ENCODE data around the gene CDC45. TPM values are rescaled to one million over a fixed set of nuclear protein-coding genes. Genes with fewer than 3 reads are reported as not detected.

CDC45 gene
- total RNA-seq, 1 donor from 2014 or later, result 10.0 TPM

DNA sequence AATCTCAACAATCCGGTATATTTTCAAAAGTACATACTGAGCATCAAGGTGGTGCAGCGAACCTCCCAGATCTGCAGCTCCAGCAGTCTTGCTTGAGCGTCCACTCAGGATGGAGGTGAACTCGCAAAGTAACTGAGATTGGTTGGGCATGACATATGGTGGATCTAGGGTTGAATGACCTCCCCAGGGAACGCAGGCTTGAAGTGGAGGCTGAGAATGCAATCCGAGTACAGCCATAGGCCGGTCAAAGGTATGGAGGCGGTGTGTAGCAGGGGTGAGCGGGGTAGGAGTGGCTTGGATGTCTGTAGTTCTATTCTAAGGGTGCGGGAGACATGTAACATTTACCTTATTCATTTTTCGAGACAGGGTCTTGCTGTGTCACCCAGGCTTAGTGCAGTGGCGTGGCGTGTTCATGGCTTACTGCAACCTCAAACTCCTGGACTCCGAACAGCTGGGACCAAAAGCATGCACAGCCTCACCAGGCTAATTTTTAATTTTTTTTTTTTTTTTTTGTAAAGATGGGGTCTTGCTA lies 31.6 kb upstream of the CDC45 start:
- ATAC-seq, result peak; percentile 58

DNA sequence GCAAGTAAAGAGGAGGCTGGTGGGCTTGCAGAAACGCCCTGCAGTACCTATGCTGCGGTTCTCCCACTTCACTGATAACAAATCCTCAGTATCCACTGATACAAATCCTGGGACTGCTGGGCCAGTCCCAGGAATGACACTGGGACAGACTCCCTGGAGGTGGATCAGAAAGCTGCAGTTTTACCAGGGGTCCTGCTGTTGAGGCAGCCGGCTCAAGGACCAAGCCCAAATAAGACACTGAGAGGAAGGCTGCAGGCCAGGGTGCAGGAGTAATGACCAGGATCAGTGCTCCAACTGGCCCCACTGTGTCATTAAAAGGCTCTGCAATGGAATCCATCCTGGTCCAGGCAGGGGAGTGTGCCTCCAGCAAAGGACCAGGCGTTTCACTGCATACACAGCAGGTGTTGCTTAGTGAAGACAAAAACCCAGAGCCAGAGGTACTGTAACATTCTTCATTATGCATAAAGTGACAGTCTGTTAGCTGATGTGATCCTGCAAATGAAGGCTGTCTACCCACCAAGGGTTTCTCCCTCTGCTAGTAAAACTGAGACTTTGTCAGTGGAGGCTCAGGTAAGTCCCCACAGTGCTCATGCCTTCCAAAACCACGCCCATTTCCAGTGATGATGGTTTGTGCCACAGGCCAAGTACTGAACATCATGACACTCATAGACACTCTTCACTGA lies 30.8 kb upstream of the CDC45 start:
- no peak for ATAC-seq

DNA sequence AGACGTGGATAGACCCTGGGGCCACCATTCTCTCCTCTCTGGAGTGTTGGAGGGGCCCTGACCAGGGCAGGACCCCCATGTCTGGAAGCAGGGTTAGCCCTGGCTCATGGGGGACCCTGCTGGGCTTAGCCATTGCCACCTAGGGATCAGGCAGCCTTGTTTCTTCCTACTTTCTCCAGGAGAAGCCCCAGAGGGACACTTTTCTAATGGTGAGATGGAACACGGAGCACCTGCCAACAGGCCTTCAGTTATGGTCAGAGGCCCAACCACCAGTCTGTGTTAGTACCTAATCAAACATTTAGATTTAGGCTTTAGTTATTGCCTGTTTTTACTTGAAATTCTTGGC lies 30.3 kb upstream of the CDC45 start:
- no peak for ATAC-seq

DNA sequence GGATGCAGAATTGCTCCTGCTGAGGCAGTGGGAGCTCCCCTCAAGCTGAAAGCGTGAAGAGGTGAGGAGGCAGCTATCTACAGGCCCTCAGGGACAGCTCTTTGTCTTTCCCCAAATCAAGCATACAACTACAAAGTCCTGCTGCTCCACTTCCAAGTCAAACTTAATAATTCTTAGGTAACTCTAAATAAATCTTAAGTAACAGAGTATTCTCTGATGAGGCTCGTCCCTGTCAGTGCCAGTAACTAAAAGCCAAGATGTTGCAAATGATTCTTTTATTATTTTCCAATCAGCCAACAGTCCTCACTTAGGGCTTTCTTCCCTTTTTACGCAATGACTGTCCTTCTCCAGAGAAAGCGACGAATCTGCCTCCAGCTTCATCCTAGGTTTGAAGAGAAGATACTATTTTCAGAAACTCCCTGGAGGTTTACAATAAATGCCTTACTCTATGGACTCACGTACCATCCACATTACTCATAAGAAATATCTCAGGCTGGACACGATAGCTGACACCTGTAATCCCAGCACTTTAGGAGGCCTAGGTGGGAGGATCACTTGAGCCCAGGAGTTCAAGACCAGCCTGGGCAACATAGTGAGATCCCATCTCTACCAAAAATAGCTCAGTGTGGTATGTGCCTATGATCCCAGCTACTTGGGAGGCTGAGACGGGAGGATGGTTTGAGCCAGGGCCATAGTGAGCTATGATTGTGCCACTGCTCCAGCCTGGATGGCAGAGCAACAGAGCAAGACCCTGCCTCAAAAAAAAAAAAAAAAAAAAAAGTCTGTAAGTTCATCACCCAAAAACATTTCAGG lies 29.2 kb upstream of the CDC45 start:
- ATAC-seq, result no peak

DNA sequence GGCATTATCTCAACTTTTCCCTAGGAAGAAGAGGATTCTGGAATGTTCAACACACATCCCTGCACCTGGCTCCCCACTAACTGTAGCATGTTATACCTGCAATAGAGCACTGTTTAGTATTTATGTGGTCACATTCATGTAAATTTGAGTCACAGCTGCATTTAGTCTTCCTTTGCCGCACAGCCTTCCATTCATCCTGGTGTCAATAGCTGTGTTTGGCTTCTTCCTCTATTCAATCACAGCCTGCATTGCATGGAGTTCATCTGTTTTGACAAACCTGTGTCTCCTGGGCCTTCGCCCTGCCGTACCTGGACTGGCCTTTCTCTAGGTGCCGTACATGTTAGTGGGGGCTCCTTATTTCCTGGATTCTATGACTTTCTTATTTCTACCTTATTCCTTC lies 28.1 kb upstream of the CDC45 start:
- no peak for ATAC-seq

DNA sequence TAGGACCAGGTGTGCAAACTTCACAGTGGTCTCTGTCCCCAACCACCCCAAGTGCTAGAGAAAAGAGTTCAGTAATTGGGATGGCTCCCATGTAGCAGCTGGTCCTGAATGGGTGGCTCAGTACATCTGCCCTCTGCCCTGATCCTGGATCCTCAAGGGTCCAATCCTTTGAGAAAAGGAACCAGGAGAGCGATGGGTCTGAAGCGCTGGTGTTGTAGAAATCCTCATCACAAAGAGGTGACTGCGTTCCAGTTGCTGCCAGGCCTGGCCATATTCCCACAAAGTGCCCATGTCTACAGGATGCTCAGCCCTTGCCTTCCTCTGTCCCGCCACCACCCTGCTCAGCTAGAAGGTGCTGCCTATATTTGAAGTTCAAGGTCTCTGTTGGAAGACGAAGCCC lies 26.0 kb upstream of the CDC45 start:
- ATAC-seq, result no peak

DNA sequence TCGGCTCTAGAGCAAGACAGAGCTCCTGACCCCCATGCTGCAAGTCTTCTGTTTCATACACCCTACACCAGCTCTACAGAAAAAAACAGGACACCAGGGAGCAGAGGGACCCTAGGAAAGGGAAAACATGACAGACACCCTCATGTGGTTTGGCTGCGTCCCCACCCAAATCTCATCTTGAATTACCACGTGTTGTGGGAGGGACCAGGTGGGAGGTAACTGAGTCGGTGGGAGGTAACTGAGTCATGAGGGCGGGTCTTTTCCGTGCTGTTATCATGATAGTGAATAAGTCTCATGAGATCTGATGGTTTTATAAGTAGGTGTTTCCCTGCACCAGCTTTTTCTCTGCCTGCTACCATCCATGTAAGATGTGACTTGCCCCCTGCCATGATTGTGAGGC lies 25.6 kb upstream of the CDC45 start:
- ATAC-seq, result no peak

DNA sequence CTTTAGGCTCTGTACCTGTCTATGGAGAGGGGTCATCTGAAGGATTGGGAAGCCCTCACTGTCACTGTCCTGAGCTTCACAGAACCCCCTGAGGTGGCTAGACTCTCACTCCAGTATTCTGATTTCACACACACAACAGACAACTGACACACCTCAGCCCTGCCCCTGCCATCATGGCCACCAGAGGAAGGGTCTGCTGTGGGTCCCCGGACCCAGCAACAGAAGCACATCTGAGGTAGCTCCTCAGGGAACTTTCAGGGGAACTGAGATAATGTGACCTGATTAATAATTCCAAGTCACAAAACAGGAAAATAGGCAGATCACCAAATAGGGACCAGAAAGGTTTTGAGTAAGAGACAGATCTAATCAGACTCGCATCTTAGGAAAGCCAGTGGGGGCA lies 24.7 kb upstream of the CDC45 start:
- ATAC-seq, result no peak

DNA sequence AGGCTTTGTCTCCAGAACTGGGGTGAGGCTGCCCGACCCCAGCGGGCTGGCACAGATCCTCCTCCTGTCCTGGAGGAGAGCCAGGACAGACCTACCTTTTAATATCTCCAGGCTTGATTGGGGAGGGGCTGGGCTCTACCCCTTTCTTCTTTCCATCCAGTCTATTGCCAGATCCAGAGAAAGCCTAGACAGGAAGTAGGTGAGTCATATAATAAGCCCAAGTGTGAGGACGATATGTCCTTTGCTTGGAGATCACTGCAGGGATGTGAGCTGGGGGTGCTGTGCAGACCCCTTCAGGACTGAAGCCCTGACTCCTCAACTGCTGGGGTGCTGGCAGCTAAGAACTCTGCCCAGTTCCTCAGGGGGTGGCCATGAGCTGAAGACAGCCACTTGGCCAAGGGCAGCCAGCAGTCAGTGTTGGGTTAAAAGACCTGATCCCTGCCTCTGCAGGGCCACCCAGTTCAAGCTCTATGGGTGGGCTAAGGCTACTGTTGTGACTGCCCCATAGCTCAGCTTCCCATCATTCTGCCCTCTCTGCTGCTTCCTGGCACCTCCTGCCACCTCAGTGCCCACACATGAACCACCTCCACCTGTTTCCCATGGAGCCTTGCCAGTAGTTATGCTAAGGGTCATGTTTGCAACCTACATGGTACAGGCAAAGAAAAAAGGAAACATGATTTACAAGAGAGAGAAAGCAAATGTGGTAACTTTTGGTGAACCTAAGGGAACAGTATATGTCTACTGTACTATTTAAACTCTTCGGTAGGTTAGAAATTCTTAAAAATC lies 23.9 kb upstream of the CDC45 start:
- ATAC-seq, result no peak

DNA sequence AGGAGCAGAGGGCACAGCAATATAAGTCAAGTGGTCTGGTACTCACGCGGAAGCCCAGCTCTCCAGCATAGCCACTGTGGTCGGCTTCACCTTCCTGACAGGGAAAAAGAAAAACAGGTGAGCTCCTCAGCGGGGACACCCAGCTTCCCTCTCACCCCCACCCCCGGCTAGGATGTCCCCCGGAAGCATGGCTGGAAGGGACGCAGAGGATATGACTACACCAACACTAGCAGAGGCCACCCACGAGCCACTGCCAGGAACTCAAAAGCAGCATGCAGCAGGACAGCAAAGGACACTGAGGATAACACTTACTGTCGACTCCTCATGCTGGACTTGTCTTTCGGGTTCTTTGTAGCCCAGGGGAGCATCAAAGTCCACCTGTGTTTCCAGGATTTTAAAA lies 23.2 kb upstream of the CDC45 start:
- no peak for ATAC-seq

DNA sequence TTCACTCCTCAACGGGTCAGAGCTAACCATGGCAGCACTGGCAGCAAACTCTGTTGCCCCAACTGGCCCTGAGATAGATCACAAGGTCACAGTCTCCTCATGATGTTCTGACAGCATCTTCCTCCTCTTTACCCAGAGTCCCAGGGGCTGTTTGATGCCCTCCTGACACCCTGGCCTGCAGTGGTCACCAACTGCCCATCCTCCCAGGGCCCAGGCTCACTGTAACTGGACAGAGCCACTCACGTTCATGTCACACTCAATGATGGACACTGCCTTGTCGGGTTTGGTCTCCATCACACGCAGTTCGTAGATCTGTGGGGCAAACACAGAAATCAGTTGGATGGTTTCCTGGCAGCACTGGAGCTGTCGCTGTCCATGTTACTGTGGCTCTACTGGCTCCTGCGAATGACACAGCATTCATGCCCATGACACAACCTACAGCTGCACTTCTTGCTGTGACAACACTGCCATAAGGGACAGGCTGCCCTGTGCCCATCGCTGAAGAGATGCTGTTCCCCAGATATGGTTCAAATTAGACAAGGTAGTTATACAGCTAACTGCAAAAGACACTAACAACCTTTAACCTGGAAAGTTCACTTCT lies 21.8 kb upstream of the CDC45 start:
- no peak for ATAC-seq

DNA sequence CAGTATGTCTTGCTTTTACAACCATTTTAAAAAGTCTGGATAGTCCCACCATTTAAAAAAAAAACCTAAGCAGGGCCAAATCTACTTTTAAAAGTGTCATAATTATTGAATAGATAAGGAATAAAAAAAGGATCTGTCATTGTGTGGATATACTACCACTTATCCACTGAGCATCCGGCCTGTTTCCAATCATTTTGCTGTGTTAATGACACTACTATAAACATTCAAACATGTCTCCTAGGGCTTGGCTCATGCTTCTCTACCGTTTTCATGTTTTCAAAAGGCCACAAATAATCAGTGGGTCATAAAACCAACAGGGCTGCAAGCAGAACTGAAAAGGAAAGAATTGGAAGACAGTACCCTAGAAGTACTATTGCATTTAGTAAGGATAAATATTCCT lies 19.7 kb upstream of the CDC45 start:
- no peak for ATAC-seq

DNA sequence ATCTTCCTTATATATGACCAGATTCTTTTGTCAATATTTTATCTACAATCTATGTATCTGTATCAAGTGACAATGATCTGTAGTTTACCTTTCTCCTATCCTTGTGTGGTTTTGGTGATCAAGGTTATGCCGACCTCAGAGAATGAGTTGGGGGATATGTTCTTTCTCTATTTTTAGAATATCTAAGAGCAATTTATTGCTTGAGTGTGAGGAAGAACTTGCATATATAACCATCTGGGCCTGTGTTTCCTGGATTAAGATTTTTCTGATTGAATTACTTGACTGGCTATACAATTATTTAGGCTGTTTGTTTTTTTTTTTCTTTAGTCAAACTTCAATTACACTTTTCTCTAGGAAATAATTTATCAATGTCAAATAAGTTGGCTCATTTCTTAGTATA lies 18.2 kb upstream of the CDC45 start:
- no peak for ATAC-seq

DNA sequence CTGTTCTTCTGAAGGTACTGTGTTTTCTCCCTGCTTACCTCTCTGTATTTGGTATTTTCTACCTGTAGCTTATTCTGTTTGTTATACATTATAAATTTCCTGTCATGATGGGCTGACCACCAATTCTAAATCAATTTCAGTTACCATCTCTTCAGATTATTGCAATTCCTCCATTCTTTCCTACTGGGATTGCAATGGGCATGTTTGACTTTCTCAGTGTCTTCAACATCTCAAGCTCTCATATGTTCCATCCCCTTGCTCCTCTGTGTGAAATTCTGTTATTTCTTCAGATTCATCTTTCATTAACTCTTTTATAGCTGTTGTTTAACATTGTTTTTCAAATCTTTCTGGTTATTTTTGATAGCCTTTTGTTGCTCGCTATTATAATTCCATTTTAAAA lies 16.7 kb upstream of the CDC45 start:
- ATAC-seq, result no peak

DNA sequence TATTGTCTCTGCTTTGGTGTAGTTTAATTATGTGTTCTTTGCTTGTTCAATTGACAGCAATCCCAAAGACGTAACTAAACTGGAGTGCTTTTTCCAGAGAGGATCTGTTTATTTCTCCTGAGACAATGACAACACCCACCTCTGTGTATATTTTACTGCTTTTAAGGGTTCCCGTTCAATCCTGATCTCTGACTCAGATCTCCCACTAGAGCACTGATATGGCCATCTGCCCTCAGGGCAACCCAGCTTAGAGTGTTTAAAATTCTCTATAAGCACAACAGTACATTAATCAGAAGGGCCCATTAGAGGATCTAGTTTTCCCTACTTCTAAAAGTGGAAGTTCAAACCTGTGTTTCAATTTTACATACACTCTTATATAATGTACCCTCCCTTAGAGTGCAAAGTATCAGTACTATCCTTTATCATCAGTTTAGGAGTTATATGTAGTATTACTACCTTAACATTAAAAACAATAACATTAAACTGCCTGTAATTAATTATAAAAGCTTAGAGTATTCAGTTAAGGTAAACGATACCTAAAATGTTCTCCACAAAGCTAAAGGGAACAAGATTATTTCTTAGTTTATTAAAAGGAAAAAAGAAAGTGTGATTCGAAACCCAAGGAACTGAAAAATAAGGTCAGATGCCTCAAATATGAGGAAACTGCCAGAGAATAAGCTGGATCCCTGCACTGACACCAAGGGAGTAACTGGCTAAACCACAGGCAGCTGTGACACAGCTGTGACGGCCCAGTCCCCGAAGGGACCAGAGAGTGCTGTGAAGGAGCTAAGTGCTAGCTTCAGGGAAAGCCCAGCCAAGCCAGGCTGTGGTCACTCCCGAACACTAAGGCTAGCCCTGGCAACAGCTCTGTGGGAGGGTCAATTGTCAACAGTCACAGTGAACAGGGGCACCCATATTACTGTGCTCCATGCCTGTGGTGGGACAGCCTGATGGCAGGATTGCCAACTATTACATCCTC lies 15.9 kb upstream of the CDC45 start:
- peak; percentile 18 for ATAC-seq

DNA sequence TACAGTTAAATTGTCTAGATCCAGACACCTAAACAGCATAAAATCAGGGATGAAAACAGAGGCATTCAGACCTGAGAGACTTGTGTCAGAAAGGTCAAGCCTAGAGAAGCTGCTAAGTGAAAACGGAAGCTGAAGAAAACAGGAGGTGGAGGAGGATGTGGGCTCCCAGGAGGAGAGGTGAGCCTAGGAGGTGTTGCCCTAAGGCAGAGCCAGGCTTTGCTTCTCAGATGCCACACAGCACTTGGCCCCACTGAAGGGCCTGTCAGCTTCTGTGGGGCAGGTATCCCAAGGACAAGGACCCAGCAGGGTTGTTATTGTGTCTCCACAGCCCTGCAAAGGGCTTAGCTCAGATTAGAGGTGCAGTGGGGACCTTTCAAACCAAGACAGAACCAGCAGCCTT lies 15.2 kb upstream of the CDC45 start:
- no peak for ATAC-seq

DNA sequence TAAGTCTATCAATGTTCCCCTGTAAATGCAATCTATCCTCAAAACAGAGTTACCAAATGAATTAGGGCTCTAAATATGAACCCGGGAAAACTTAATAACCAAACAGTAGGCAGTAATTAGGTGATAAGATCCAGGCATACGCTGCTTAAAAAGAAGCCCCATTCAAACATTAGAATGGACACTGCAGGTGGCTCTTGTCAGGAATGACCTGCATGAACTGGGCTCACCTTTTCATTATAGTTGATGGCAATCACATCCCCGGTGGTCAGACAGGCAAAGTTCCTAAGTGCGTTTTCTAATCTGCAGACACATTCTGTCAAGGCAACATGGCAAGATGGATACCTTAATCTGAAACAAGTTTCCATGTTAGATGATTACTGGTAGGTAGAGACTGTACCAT lies 14.7 kb upstream of the CDC45 start:
- no peak for ATAC-seq

DNA sequence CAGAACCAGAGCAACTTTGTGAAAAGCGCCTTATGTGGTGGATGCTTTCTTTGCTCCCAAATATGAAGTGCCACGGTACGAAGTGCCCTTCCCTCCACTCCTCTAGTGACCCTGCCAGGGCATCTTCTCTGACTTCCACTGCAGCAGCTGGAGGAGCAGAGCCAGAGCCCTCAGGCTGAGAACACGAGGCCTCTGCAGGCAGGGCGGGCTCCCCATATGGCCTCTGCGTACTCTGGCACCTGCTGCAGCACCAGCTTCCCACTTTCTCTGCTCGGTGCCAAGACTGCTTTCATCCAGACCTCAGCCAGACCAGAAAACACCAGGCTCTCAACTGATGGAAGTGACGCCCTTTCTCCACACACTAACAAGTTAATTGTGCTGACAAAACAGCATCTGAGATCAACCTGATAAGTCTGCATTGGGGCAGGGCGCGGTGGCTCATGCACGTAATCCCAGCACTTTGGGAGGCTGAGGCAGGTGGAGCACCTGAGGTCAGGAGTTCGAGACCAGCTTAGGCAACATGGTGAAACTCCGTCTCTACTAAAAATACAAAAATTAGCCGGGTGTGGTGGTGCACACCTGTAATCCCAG lies 13.5 kb upstream of the CDC45 start:
- no peak for ATAC-seq

DNA sequence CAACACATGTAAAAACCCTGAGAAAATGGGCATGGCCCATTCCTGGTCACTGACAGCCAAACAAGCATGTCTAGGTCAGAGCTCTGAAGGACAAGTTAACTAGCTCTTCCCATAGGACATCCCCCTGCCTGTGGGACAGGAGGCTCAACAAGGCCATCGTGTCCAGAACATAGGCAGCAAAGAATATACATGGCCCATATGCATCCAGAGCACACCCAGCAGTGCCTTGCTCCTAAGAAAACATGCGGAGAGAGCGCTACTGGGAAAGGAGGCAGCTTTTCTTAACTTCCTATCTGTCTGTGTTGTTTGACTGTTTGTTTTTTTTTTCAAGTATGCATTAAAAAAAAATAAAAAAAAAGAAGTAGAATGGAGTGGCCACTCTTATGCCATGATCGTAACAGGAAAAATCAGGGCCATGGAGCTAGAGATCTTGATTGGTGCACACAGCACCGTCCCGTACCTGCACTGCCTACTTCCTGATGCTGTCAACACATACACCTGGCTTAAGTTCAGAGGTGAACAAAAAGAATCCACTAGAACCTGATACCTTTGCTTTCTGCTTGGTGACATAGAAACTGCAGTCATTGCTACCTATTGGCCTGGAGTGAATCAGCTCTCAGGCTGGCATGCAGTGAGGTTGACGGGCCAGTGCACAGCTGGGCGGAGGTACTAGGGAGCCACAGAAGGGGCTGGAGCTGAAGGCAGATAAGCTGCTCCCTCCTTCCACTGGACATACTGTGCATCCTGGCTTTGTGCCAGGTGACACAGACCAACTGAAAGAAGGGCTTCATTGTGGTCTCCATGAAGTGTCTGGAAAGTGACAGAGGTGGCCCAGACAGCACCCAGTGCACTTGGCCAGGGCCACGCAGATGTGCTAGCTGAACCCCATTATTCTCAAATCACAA lies 12.6 kb upstream of the CDC45 start:
- ATAC-seq, result no peak

DNA sequence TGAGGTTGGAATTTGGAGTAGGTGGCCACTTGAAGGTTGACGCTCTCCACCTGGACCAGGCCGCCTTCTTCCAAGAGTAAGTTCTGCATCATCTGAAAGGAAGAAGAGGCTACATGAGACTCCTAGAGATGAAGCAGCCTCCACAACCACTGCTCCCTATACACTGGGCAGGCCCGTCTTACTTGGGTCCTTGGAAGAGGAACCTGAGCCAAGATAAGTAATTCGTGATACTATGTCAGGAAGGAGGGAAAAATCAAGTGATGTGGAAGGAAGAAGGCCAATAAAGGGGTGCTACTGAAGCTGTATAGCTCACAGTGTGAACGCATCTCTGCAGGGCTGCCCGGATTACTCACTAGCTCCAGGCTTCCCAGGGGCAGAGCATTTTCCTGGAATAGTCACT lies 11.8 kb upstream of the CDC45 start:
- ATAC-seq, result no peak

Data from esophagus mucosa (tissue), 1 donor.